HG03097 (cell line): Measurements from ENCODE around the gene TTPAL.

Experiments
- ATAC-seq: cut with Tn5 transposase; IDR thresholded peaks from one replicate; pipeline ENCODE4 v1.9.1; 2021; ENCODE audit not compliant: unreplicated experiment, low FRiP score

Gene TTPAL, protein sequence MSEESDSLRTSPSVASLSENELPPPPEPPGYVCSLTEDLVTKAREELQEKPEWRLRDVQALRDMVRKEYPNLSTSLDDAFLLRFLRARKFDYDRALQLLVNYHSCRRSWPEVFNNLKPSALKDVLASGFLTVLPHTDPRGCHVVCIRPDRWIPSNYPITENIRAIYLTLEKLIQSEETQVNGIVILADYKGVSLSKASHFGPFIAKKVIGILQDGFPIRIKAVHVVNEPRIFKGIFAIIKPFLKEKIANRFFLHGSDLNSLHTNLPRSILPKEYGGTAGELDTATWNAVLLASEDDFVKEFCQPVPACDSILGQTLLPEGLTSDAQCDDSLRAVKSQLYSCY

DNA sequence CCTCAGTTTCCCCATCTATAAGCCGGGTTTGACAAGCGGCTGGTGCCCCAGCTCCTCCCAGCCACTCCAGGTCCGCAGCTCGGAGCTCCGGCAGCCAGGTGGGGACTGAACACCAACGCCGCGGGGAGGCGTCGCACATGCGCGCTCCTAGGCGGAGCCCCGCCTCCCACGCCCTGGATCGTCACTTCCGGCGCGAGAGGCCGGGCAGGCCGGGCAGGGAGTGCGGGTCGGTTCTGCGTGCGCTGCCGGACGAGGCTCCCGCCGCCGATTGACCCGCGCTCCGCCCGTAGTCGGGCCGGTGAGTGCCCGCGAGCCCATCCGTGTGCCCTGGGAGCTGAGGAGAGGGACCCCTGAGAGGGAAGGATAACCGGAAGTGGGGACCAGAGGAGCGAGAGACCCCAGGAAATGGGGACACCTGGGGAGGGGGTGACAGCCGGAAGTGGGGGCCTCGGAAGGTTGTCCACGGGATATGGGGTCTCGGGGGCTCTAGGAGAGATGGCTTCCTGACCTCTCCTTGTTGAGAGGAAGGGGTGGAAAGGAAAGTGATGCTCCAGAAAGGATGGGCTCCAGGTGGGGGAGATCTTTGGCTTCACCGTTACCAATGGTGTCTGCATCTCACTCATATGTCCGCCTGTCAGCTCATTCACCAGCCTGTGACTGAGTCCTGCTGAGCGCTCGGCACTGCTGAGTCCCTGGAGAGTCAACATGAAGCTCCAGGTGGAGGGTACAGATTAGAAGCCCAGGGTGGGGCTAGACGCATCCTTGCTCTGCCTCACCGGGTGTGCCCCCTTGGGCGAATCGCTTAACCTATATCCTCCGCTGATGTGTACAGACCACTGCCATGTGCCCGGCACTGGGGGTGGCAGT is at the start of gene TTPAL:
TTPAL (plus strand) TSS at position 181 of the 867 bp plus-strand sequence. CDS start 4,126 bp downstream, outside the sequence.
- peak; percentile 92 for ATAC-seq

DNA sequence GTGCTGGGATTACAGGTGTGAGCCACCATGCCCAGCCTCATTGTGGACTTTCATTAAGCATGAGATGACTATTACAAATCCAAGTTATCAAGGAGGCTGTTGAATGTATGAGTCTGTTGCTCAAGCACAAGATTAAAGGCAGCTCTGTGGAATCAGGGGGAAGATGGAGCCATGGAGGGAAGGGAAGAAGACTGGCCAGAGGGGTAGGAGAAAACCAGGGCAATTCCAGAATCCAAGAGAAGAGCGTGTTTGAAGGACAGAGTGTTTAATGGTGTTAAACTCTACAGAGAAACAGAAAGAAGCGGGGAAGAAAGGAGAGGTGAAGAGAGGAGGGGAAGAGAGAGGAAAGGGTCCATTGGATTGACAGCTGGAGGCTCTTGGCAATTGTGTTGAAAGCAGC is 49.8 kb upstream of the TTPAL start:
- no peak for ATAC-seq

DNA sequence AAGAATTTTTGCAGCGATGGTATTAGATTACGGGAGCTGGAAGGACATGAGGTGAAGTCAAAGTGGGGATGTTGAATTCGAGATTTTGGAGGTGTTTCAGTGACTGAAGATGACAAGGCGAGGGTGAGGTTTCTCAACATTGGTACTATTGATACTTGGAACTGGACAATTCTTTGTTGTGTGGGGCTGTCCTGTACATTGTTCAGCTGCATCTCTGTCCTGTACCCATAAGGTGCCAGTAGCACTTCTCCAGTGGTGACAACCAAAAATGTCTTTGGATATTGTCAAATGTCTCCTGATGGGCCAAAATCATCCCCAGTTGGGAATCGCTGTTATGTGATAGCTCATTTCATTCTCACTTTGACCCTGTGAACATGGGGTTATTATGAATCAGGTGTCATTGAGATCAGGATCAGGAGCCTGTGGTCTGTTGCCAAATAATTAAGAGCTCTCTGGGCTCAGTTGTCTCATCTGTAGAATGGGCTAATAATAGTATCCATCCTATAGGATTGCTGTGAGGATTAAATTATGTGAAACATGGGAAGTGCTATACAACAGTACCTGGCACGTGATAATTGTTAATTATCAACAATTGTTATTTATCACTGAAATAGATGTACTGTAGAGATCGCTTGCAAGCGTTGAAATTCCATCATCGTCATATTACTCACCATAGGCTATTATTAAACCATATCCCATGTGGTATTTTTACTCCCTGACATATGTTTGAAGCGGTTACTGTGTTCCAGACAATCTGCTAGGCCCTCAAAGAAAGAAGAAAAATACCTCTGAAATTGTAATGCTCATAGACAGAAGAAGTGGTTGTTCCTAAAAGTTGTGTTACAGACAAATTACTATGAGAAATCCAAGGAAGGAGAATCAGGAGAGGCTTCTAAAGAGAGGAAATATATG is 48.5 kb upstream of the TTPAL start:
- ATAC-seq = no peak

DNA sequence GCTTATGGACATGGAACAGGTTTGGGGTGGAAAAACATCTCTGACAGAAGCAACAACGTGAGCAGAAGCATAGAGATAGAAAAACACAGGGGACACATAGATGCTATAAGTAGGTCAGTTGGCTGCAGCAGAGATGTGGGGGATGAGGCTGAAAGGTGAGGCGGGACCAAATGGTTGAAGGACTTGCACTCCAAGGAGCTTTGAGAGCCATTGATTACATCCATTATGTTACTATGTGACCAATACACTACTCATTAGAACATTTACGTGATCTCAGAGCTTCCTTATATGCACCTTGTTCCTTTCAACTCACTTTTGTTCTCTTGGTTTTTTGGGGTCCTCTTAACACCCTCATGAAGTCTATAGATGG is 47.9 kb upstream of the TTPAL start:
- no peak for ATAC-seq

DNA sequence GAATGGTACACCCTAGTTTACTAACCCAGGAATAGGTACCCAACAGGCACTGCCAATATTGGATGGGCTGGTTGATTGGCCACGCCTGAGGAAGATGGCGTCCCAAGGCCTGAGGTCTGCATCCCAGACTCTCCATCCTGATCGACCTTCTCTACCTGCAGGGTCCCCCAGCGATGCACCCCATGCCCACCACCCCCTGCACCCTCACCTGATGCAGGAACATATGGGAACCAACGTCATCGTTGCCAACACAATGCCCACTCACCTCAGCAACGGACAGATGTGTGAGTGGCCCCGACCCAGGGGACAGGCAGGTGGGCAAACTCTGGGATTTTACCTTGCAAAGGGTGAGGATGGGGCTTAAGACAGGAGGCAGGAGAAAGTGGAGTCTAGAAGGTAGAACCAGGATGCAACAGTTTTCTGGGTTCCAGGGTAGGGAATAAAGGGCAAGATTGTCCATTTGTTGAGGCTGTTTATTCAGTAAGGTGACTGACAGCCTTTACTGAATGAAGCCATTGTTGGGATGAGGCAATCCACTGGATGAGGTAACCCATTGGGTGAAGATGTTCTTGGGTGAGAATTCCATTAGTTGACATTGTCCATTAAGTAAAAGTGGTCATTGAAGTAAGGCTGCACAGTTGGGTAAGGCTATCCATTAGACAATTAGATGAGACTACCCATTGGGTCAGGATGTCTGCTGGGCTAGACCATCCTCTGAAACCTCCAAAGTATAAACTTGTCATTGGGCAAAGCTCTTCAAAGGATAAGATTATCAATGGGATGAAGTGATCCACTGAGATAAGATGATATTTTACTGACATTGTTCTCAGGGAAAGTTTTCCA is 47.3 kb upstream of the TTPAL start:
- ATAC-seq = no peak

DNA sequence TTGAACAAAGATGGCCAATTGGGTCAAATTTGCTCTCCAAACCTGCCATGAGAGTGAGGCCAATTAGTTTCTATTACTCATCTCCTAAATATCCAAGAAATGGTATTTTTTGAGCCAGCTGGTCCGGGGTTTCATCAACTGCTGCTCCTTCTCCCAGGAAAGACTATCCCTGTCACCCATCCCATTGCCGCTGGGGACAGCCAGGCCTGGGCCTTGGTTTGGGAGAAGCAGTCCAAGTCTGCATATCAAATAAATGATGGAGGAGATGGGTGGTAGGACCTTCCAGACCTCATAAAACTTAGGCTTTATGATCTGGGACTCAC is 46.7 kb upstream of the TTPAL start:
- ATAC-seq = no peak

DNA sequence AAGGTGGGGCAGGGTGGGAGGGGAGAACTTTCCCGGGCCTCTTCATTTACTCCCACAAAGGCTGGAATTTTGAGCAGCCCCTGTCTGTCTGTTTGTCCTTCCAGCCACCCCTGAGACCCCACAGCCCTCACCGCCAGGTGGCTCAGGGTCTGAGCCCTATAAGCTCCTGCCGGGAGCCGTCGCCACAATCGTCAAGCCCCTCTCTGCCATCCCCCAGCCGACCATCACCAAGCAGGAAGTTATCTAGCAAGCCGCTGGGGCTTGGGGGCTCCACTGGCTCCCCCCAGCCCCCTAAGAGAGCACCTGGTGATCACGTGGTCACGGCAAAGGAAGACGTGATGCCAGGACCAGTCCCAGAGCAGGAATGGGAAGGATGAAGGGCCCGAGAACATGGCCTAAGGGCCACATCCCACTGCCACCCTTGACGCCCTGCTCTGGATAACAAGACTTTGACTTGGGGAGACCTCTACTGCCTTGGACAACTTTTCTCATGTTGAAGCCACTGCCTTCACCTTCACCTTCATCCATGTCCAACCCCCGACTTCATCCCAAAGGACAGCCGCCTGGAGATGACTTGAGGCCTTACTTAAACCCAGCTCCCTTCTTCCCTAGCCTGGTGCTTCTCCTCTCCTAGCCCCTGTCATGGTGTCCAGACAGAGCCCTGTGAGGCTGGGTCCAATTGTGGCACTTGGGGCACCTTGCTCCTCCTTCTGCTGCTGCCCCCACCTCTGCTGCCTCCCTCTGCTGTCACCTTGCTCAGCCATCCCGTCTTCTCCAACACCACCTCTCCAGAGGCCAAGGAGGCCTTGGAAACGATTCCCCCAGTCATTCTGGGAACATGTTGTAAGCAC is 46.0 kb upstream of the TTPAL start:
- ATAC-seq = no peak

DNA sequence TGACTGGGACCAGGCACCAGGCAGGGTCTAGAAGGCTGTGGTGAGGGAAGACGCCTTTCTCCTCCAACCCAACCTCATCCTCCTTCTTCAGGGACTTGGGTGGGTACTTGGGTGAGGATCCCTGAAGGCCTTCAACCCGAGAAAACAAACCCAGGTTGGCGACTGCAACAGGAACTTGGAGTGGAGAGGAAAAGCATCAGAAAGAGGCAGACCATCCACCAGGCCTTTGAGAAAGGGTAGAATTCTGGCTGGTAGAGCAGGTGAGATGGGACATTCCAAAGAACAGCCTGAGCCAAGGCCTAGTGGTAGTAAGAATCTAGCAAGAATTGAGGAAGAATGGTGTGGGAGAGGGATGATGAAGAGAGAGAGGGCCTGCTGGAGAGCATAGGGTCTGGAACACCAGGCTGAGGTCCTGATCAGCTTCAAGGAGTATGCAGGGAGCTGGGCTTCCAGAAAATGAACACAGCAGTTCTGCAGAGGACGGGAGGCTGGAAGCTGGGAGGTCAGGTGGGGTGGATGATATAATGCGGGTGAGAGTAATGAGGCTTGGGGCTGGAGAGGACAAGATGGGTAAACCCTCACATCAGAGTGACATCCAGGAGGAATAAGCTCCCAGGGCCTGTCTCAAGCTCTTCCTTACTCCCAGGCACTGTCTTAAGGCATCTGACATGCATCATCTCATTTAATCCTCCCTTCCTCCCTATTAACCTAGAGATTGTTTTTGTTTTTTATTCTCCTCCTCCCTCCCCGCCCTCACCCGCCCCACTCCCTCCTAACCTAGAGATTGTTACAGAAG is 45.2 kb upstream of the TTPAL start:
- ATAC-seq = no peak

DNA sequence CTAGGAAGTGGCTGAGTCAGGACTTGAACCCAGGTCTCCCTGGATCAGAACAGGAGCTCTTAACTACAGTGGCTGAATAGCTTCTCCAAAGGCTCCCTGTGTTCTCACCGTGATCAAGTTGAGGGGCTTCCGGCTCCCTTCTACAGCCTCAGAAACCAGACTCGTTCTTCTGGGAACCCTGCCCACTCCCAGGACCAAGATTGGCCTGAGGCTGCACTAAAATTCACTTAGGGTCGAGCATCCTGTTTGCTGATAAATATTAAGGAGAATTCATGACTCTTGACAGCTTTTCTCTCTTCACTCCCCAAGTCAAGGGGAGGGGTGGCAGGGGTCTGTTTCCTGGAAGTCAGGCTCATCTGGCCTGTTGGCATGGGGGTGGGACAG is 44.6 kb upstream of the TTPAL start:
- no peak for ATAC-seq

DNA sequence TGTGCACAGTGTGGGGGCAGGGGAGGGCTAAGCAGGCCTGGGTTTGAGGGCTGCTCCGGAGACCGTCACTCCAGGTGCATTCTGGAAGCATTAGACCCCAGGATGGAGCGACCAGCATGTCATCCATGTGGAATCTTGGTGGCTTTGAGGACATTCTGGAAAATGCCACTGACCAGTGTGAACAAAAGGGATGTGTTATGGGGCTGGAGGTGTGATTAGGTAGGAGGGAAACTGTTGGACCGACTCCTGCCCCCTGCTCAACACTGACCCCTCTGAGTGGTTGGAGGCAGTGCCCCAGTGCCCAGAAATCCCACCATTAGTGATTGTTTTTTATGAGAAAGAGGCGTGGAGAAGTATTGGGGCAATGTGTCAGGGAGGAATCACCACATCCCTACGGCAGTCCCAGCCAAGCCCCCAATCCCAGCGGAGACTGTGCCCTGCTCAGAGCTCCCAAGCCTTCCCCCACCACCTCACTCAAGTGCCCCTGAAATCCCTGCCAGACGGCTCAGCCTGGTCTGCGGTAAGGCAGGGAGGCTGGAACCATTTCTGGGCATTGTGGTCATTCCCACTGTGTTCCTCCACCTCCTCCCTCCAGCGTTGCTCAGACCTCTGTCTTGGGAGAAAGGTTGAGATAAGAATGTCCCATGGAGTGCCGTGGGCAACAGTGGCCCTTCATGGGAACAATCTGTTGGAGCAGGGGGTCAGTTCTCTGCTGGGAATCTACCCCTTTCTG is 44.0 kb upstream of the TTPAL start:
- ATAC-seq = no peak

DNA sequence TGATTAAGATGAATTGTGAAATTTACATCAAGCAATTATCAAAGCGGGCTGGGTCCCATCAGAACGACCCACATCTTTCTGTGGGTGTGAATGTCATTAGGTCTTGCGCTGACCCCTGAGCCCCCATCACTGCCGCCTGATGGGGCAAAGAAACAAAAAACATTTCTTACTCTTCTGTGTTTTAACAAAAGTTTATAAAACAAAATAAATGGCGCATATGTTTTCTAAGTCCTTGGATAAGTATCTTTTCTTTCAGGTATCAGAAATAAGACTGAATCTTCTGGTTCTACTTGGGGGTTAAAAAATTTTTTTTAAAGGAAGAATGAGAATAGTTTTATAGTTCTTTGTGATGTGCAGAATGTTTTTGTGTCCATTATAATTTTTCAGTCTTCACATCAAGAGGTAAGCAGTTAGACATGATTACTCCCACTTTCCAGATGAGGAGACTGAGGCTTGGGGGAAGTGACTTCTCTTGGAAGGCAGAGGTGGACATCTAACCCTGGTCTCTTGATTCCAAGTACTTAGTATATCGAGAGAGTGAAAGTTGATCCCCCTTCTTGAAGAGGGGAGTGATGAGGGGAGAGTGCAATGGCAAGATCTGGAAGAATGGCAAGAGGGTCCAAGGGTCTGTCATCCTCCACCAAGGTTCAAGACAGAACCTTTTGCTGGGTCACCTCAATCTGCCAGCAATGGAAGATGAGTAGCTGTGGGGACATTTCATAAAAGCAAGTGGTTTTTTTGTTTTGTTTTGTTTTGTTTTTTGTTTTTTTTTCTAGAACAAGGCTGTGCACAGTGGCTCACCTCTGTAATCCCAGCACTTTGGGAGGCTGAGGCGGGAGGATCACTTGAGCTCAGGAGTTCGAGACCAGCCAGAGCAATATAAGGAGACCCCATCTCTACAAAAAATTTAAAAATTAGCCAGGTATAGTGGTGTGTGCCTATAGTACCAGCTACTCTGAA is 42.8 kb upstream of the TTPAL start:
- ATAC-seq = no peak

DNA sequence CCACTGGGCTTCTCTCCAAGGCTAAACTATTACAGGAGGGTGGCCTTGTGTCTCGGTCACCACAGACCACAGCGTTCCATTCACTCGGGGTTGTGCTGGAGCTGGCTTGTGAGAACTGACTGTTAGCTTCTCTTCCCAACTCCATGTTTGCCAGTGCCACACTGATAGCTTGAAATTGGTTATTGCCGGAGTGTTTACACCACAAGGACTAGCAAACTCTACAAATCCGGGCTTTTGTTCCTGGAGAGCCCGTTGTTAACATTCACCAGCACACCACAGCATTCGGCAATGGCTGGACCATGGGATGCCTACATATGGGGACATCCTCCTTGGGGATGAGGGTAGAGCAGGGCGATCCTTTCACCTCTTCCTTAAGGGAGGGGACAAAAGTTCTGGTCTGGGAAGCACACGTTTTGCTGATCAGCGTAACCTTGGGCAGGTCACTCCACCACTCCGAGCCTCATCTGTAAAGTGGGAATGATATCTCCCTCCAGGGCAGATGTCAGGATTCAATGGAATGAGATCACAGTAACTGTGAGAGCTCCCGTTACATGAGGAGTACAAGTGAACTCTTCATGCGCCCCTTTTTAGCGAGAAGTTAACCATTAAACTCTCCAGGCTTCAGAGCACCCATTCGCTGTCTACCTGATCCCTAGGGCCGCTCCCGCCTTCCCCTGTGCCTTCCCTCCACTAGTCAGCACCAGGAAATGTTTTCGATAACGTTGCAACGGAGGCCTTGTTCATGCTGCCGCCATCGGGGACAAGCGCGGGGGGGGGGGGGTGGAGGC is 41.7 kb upstream of the TTPAL start:
- no peak for ATAC-seq

DNA sequence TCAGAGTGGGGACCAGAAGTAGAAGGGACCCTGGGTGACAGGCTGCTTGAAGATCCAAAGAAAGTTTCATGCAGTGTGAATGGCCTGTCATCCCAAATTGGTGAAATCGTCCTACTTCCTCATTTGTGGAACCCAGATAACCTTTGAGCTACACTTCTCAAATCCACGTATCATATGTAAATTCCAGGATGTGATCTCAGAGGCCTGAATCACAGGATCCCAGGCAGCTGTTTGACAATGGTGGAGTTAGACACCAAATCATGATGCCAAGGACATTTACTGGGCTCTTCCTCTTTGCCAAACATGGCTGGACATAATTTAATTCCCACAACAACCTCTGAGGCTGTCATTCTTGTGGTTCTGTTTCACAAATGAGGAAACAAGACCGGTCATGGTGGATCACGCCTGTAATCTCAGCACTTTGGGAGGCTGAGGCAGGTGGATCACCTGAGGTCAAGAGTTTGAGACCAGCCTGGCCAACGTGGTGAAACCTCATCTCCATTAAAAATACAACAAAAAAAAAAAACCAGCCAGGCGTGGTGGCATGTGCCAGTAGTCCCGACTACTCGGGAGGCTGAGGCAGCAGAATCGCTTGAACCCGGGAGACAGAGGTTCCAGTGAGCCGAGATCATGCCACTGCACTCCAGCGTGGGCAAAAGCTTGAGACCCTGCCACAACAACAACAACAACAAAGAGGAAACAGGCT is 39.9 kb upstream of the TTPAL start:
- ATAC-seq = no peak

DNA sequence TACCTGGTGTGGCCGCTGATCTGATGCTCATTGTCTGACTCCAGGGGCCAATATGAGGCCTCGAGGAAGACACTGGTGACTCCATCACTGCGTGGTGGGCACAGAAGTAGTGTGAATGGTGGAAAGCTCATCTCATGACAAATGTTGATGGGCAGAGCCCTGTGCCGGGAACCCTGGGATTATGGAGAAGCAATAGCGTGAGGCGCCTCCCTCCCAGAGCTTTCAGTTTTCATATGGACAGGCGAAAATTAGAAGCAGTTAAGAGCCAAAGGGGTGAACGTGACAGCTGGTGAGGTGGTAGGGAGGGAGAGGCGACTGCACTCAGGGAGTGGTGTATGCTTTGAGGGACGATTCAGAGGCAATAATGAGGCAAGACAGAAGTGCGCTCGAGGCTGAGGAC is 39.3 kb upstream of the TTPAL start:
- no peak for ATAC-seq

DNA sequence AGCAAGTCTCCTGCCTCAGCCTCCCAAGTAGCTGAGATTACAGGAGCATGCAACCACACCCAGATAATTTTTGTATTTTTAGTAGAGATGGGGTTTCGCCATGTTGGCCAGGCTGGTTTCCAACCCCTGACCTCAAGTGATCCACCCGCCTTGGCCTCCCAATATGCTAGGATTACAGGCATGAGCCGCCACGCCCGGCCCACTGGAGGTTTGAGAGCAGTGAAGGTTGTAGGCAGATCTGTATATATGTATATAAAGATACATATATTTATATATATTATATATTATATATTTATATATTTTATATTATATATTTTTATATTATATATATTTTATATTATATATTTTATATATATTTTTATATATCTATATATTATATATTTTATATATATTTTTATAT is 38.2 kb upstream of the TTPAL start:
- no peak for ATAC-seq
